ENCODE measurements around the gene SLC66A1. TPM values are rescaled to one million over a fixed set of nuclear protein-coding genes. Genes with fewer than 3 reads are reported as not detected.

SLC66A1 gene
- total and polyA plus RNA-seq, 9 of the 15 experiments (the other 6 are each of a cell fraction or from before 2014, with no cell fraction given): 1.2 to 40.8 (median 18.6) TPM

DNA sequence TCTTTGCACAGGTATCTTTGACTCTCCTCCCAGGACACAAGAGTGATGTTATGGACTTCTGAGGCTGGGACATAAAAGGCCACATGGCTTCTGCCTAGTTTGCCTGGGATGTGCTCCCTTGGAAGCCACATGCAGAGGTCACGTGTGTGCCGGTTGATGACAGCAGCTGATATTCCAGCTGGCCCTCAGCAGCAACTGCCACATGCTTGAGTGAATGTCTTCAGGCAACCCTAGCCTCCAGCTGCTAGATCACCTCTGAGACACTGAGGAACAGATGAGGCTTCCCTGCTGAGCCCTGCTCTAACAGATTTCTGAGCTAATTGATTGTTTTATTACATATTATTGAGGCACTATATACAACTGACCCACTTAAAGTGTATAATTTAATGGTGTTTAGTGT is 11.9 kb upstream of the SLC66A1 start (continued):
- TF ChIP-seq MAFG (tag; conservative IDR thresholded peaks at IDR 0.05) (no peak), ZMIZ1 (IDR thresholded peaks at IDR 0.05; ENCODE audit: low read depth in 2 of 2, low read length in 2 of 2) (no peak), ZNF274 (IDR thresholded peaks at IDR 0.05; ENCODE audit: borderline replicate concordance, low read depth, low read length) (no peak), ZNF280B (CRISPR knock-in tag; IDR thresholded peaks at IDR 0.05) (no peak), POLR2B (IDR thresholded peaks at IDR 0.05; ENCODE audit: low read depth, partially characterized antibody) (no peak), KDM1A (IDR thresholded peaks at IDR 0.05) (no peak), AFF1 (IDR thresholded peaks at IDR 0.05; ENCODE audit: low read depth in 1 of 2, partially characterized antibody in 2 of 2) (no peak), ZNF609 (CRISPR knock-in tag; IDR thresholded peaks at IDR 0.05; ENCODE audit: borderline replicate concordance) (no peak), CBFA2T2 (conservative IDR thresholded peaks at IDR 0.05) (peak; percentile 61), SIX5 (IDR thresholded peaks at IDR 0.05; ENCODE audit: borderline replicate concordance in 1 of 2, insufficient read depth in 1 of 2, low read depth in 1 of 2, low read length in 2 of 2) (no peak), TCF7L2 (IDR thresholded peaks at IDR 0.05; ENCODE audit: low read depth, low read length) (no peak), ZNF764 (CRISPR knock-in tag; IDR thresholded peaks at IDR 0.05; ENCODE audit: low read depth) (no peak), MAFK (IDR thresholded peaks at IDR 0.05; ENCODE audit: low read length) (no peak), KLF16 (IDR thresholded peaks at IDR 0.05) (no peak), XRCC3 (IDR thresholded peaks at IDR 0.05) (no peak)

All from K562 (cell line).